CD4-positive, alpha-beta T cell (primary cell): ENCODE measurements around the gene C1QL2. TPM values are rescaled to one million over a fixed set of nuclear protein-coding genes. Genes with fewer than 3 reads are reported as not detected.

Experiments used
- ATAC-seq: fragments of 200-7000 bp; cut with Tn5 transposase; one replicate; pipeline ENCODE4 v1.10.0; 2022; ENCODE audit warnings: mild to moderate bottlenecking; ENCODE audit not compliant: poor library complexity
- CTCF ChIA-PET: fragments of 350-600 bp; sonication (Branson Sonifier 250); formaldehyde crosslinking; loops from one replicate; lab custom pipeline; 2021; ENCODE audit warnings: antibody characterized with exemption, inconsistent platforms; lab: Charles Lee
- POLR2A ChIA-PET: fragments of 350-600 bp; sonication (Branson Sonifier 250); formaldehyde crosslinking; loops from one replicate; lab custom pipeline; 2021; ENCODE audit warnings: antibody characterized with exemption, inconsistent platforms; lab: Charles Lee
- DNase-seq, 14 experiments: peaks; one replicate each; pipeline ENCODE4 v3.0.0-alpha.2; 2013 to 2020; ENCODE audit warnings: mixed read lengths in 2 of 14
- H3K27ac ChIP-seq, 2 donors: one replicate each; pipeline versions ENCODE4 v1.5.1 to v1.7.0; 2013; ENCODE audit warnings: low read length in 2 of 2, low read depth in 1 of 2, mild to moderate bottlenecking in 1 of 2
- H3K27me3 ChIP-seq, 2 experiments: 1 replicate in 1 of 2; 2 replicates in 1 of 2; pipeline versions ENCODE4 v1.6.1 to v1.7.0; 2013; ENCODE audit warnings: low read length in 2 of 2, control low read depth in 1 of 2, mild to moderate bottlenecking in 1 of 2, moderate library complexity in 1 of 2; ENCODE audit not compliant: insufficient read depth in 2 of 2, control insufficient read depth in 1 of 2
- H3K36me3 ChIP-seq: one replicate; pipeline ENCODE4 v1.6.1; 2013; ENCODE audit warnings: low read length, control low read depth; ENCODE audit not compliant: insufficient read depth
- H3K4me1 ChIP-seq: one replicate; pipeline ENCODE4 v1.6.1; 2013; ENCODE audit warnings: low read length, control low read depth; ENCODE audit not compliant: insufficient read depth
- H3K4me3 ChIP-seq: one replicate; pipeline ENCODE4 v1.5.1; 2013; ENCODE audit warnings: mild to moderate bottlenecking, low read length, moderate library complexity
- H3K9me3 ChIP-seq, 2 experiments: 1 replicate in 1 of 2; 2 replicates in 1 of 2; pipeline versions ENCODE4 v1.6.1 to v1.7.0; 2013; ENCODE audit warnings: low read length in 2 of 2, mild to moderate bottlenecking in 2 of 2, control low read depth in 1 of 2, moderate library complexity in 1 of 2; ENCODE audit not compliant: control insufficient read depth in 1 of 2, insufficient read depth in 1 of 2
- H3K27ac Mint-ChIP-seq: one replicate; pipeline ENCODE4 v1.8.0; 2020; ENCODE audit warnings: mixed read lengths
- H3K27me3 Mint-ChIP-seq: one replicate; pipeline ENCODE4 v1.8.0; 2021; ENCODE audit warnings: mixed read lengths
- H3K36me3 Mint-ChIP-seq: one replicate; pipeline ENCODE4 v1.8.0; 2021; ENCODE audit warnings: low read depth, mixed read lengths
- H3K4me1 Mint-ChIP-seq: one replicate; pipeline ENCODE4 v1.8.0; 2021; ENCODE audit warnings: low read depth, mixed read lengths
- H3K4me3 Mint-ChIP-seq: one replicate; pipeline ENCODE4 v1.8.0; 2020; ENCODE audit warnings: mild to moderate bottlenecking, mixed read lengths
- H3K9me3 Mint-ChIP-seq: one replicate; pipeline ENCODE4 v1.8.0; 2020; ENCODE audit warnings: mixed read lengths
- CTCF ChIP-seq: fragments of 200-600 bp; IDR thresholded peaks from one replicate; pipeline ENCODE4 v1.8.0; 2022; ENCODE audit warnings: antibody characterized with exemption, mild to moderate bottlenecking
- intact Hi-C, 2 experiments: fragments of 100-400 bp; cut with DNase I in 1 of 2; cut with micrococcal nuclease in 1 of 2; formaldehyde crosslinking; loops; one replicate each; pipeline versions ENCODE4 v1.15.1 to v1.9.0; 2023 to 2025; cut with DNase I, micrococcal nuclease
- total RNA-seq, 174 experiments: library from RNA in 2 of 174; stranded (reverse) in 2 of 174; gene quantifications; one replicate each; pipeline ENCODE4 v1.2.3 and lab custom pipeline; 2021 to 2026

C1QL2 gene
- total RNA-seq, 2 experiments from 2014 or later = not detected

- H3K9me3 ChIP-seq = peaks cover 0 to 18% of the 10 kb centered on the region in 2 experiments
- ATAC-seq = no peak
- H3K4me3 Mint-ChIP-seq = no peak overlapping the region
- no peaks in the 10 kb centered on the region for H3K4me1 ChIP-seq
- peaks cover 4 to 9% of the 10 kb centered on the region in 2 experiments for H3K27me3 ChIP-seq
- no peak overlapping the region for H3K27ac ChIP-seq
- no peaks in the 10 kb centered on the region for H3K36me3 ChIP-seq
- no peaks in the 10 kb centered on the region for H3K36me3 Mint-ChIP-seq
- no peak overlapping the region for H3K4me3 ChIP-seq
- DNase-seq = no peak
- peaks cover 1% of the 10 kb centered on the region for H3K9me3 Mint-ChIP-seq
- H3K27ac Mint-ChIP-seq = no peak overlapping the region
- peaks cover 43% of the 10 kb centered on the region for H3K27me3 Mint-ChIP-seq
- CTCF ChIA-PET = no interaction called here
- H3K4me1 Mint-ChIP-seq = no peaks in the 10 kb centered on the region
- POLR2A ChIA-PET = no interaction called here
- no peak for TF ChIP-seq CTCF
- intact Hi-C loops = no loop called here
Observed at GRCh38 chr2:119116411-119117295, 41.9 kb downstream of the C1QL2 start.

GRCh38 chr2:119114266-119114665, 44.3 kb downstream of the C1QL2 start:
- Histone ChIP-seq H3K4me3 (no peak overlapping the region), H3K27ac (no peak overlapping the region), H3K27me3 (peaks cover 4 to 9% of the 10 kb centered on the region in 2 experiments), H3K4me1 (no peaks in the 10 kb centered on the region), H3K36me3 (no peaks in the 10 kb centered on the region), H3K9me3 (peaks cover 0 to 26% of the 10 kb centered on the region in 2 experiments)
- H3K9me3 Mint-ChIP-seq = peaks cover 5% of the 10 kb centered on the region
- no peak overlapping the region for H3K27ac Mint-ChIP-seq
- ATAC-seq = no peak
- no peak overlapping the region for H3K4me3 Mint-ChIP-seq
- peaks cover 30% of the 10 kb centered on the region for H3K27me3 Mint-ChIP-seq
- no peaks in the 10 kb centered on the region for H3K4me1 Mint-ChIP-seq
- intact Hi-C loops = no loop called here
- no peak for DNase-seq
- ChIA-PET CTCF (no interaction called here), POLR2A (no interaction called here)
- H3K36me3 Mint-ChIP-seq = no peaks in the 10 kb centered on the region
- TF ChIP-seq CTCF = no peak

- ChIA-PET CTCF (no interaction called here), POLR2A (no interaction called here)
- Mint-ChIP-seq H3K27ac (no peak overlapping the region), H3K4me1 (no peaks in the 10 kb centered on the region), H3K9me3 (peaks cover 8% of the 10 kb centered on the region), H3K4me3 (no peak overlapping the region), H3K27me3 (peaks cover 26% of the 10 kb centered on the region), H3K36me3 (no peaks in the 10 kb centered on the region)
- Histone ChIP-seq H3K27me3 (peaks cover 4 to 9% of the 10 kb centered on the region in 2 experiments), H3K27ac (no peak overlapping the region), H3K4me1 (no peaks in the 10 kb centered on the region), H3K9me3 (peaks cover 0 to 26% of the 10 kb centered on the region in 2 experiments), H3K4me3 (no peak overlapping the region), H3K36me3 (no peaks in the 10 kb centered on the region)
- intact Hi-C loops = no loop called here
- TF ChIP-seq CTCF = no peak
- ATAC-seq (no peak), DNase-seq (no peak)
Observed at GRCh38 chr2:119113489-119113770, 45.1 kb downstream of the C1QL2 start.
